Neuronal stem cell (in vitro differentiated cells): ENCODE measurements around the gene WASL.

ENCODE experiments used
- DNase-seq: peaks from one replicate; pipeline ENCODE4 v3.0.0-alpha.2; 2013; ENCODE audit warnings: low spot score
- H2AFZ ChIP-seq: one replicate; pipeline ENCODE4 v1.6.1; 2013; ENCODE audit warnings: mild to moderate bottlenecking, low read length, inconsistent platforms
- H2AK5ac ChIP-seq: 2 replicates; pipeline ENCODE4 v1.6.1; 2013; ENCODE audit warnings: low read depth, mild to moderate bottlenecking, inconsistent platforms, low read length, moderate library complexity, mixed read lengths
- H2BK120ac ChIP-seq: 2 replicates; pipeline ENCODE4 v1.6.1; 2013; ENCODE audit warnings: low read depth, mild to moderate bottlenecking, inconsistent platforms, low read length, moderate library complexity, mixed read lengths
- H2BK12ac ChIP-seq: one replicate; pipeline ENCODE4 v1.6.1; 2013; ENCODE audit warnings: low read length, inconsistent platforms
- H2BK15ac ChIP-seq: 2 replicates; pipeline ENCODE4 v1.6.1; 2013; ENCODE audit warnings: mild to moderate bottlenecking, low read length, inconsistent platforms, mixed read lengths
- H2BK5ac ChIP-seq: one replicate; pipeline ENCODE4 v1.6.1; 2013; ENCODE audit warnings: inconsistent platforms, mild to moderate bottlenecking, low read length, moderate library complexity
- H3K14ac ChIP-seq: one replicate; pipeline ENCODE4 v1.6.1; 2013; ENCODE audit warnings: low read length, inconsistent platforms
- H3K18ac ChIP-seq: 2 replicates; pipeline ENCODE4 v1.6.1; 2013; ENCODE audit warnings: low read length, inconsistent platforms
- H3K23ac ChIP-seq: 2 replicates; pipeline ENCODE4 v1.6.1; 2013; ENCODE audit warnings: low read depth, mild to moderate bottlenecking, mixed read lengths, low read length, inconsistent platforms; ENCODE audit not compliant: poor library complexity
- H3K27ac ChIP-seq: replicated peaks from 3 replicates; pipeline ENCODE4 v1.5.1; 2013; ENCODE audit warnings: low read length, inconsistent platforms
- H3K27me3 ChIP-seq, 3 experiments: 2 replicates each; pipeline ENCODE4 v1.6.1; 2013; ENCODE audit warnings: low read length in 3 of 3, mild to moderate bottlenecking in 2 of 3, inconsistent platforms in 1 of 3, low read depth in 1 of 3, mixed read lengths in 1 of 3, moderate library complexity in 1 of 3; ENCODE audit not compliant: control insufficient read depth in 3 of 3, insufficient read depth in 3 of 3
- H3K36me3 ChIP-seq, 2 donors: replicated peaks in 1 of 2; 2 replicates each; pipeline ENCODE4 v1.6.1; 2013; ENCODE audit warnings: low read length in 2 of 2; ENCODE audit not compliant: control insufficient read depth in 2 of 2, insufficient read depth in 2 of 2
- H3K4ac ChIP-seq: 2 replicates; pipeline ENCODE4 v1.6.1; 2013; ENCODE audit warnings: inconsistent platforms, mild to moderate bottlenecking, low read length, moderate library complexity
- H3K4me1 ChIP-seq, 2 donors: 1 replicate in 1 of 2; 2 replicates in 1 of 2; pipeline ENCODE4 v1.6.1; 2013; ENCODE audit warnings: low read length in 2 of 2, low read depth in 1 of 2; ENCODE audit not compliant: control insufficient read depth in 2 of 2, insufficient read depth in 1 of 2
- H3K4me2 ChIP-seq: one replicate; pipeline ENCODE4 v1.6.1; 2013; ENCODE audit warnings: mild to moderate bottlenecking, low read length, inconsistent platforms; ENCODE audit not compliant: insufficient read depth, poor library complexity, severe bottlenecking
- H3K4me3 ChIP-seq, 2 donors: 2 replicates each; pipeline ENCODE4 v1.5.1; 2013; ENCODE audit warnings: low read length in 2 of 2, mild to moderate bottlenecking in 2 of 2, inconsistent platforms in 1 of 2, moderate library complexity in 1 of 2
- H3K79me1 ChIP-seq: one replicate; pipeline ENCODE4 v1.6.1; 2013; ENCODE audit warnings: low read depth, mild to moderate bottlenecking, inconsistent platforms, low read length, moderate library complexity
- H3K9ac ChIP-seq: one replicate; pipeline ENCODE4 v1.6.1; 2013; ENCODE audit warnings: mild to moderate bottlenecking, low read depth, low read length, inconsistent platforms; ENCODE audit not compliant: poor library complexity
- H3K9me3 ChIP-seq, 2 donors: replicated peaks in 1 of 2; 2 replicates each; pipeline versions ENCODE3 to v1.6.1; 2013; ENCODE audit warnings: low read length in 2 of 2, mild to moderate bottlenecking in 2 of 2, inconsistent platforms in 1 of 2, low read depth in 1 of 2, mixed read lengths in 1 of 2, moderate library complexity in 1 of 2; ENCODE audit not compliant: control insufficient read depth in 2 of 2, insufficient read depth in 1 of 2
- H4K8ac ChIP-seq: one replicate; pipeline ENCODE4 v1.6.1; 2013; ENCODE audit warnings: low read depth, mild to moderate bottlenecking, inconsistent platforms, low read length, moderate library complexity
- H4K91ac ChIP-seq: one replicate; pipeline ENCODE4 v1.6.1; 2013; ENCODE audit warnings: low read length, low read depth, mild to moderate bottlenecking, inconsistent platforms; ENCODE audit not compliant: poor library complexity
- WGBS, 2 donors: extraction: QIAGEN DNeasy Blood & Tissue Kit; methylation state at CpG; one replicate each; pipeline ENCODE4 v1.1.7; 2013; ENCODE audit warnings: missing lambda C conversion rate in 2 of 2, mixed read lengths in 1 of 2; ENCODE audit not compliant: insufficient read length in 2 of 2, insufficient replicate concordance in 1 of 2; ENCODE audit errors: extremely low coverage in 2 of 2; 5-methylcytosine and 5-hydroxymethylcytosine counted together

The WASL gene

GRCh38 chr7:123761729-123762128 lies 12.9 kb upstream of the WASL start:
- no peak overlapping the region for H2BK120ac ChIP-seq
- H3K4me3 ChIP-seq, result no peak overlapping the region
- H2BK12ac ChIP-seq, result no peak overlapping the region
- no peak overlapping the region for H3K4me2 ChIP-seq
- H3K4me1 ChIP-seq, result no peaks in the 10 kb centered on the region
- H3K27me3 ChIP-seq, result no peaks in the 10 kb centered on the region
- H3K18ac ChIP-seq, result no peak overlapping the region
- H4K8ac ChIP-seq, result no peak overlapping the region
- DNase-seq, result no peak
- no peaks in the 10 kb centered on the region for H3K36me3 ChIP-seq
- H2BK5ac ChIP-seq, result no peak overlapping the region
- H3K79me1 ChIP-seq, result no peaks in the 10 kb centered on the region
- H3K14ac ChIP-seq, result no peak overlapping the region
- H2AFZ ChIP-seq, result no peak overlapping the region
- no peak overlapping the region for H4K91ac ChIP-seq
- H3K4ac ChIP-seq, result no peak overlapping the region
- no peak overlapping the region for H3K9ac ChIP-seq
- H3K9me3 ChIP-seq, result no peaks in the 10 kb centered on the region
- no peak overlapping the region for H3K23ac ChIP-seq
- H3K27ac ChIP-seq, result no peak overlapping the region
- no peak overlapping the region for H2BK15ac ChIP-seq
- no peak overlapping the region for H2AK5ac ChIP-seq
- 100% methylated on average over 1 of the region's 3 CpGs for WGBS, 2 donors

DNA sequence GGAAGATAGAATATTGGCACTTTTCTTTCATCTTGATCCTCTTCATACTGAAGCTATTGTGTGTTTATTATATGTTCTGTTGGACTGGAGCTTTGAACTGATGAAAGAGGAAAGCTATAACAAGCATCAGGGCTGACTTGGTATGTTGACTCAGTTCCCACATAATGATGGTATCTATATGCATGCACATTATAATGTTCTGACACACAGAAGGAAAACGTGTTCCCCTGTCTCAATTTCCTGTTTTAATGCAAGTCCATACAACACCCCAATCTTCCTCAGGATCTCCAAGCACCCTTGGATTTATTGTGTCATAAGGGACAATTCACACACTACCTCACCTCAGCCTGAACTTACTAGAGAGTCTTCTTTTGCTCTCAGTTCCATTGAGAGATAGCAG lies 8.3 kb upstream of the WASL start:
- H3K23ac ChIP-seq, result no peak overlapping the region
- H4K8ac ChIP-seq, result no peak overlapping the region
- no peak overlapping the region for H2AFZ ChIP-seq
- no peak overlapping the region for H2BK15ac ChIP-seq
- no peaks in the 10 kb centered on the region for H3K79me1 ChIP-seq
- H3K4me2 ChIP-seq, result no peak overlapping the region
- no peak overlapping the region for H3K18ac ChIP-seq
- no peak overlapping the region for H2BK5ac ChIP-seq
- WGBS, 2 donors, result no CpG with 5 or more reads among the region's 1 CpG
- peaks cover 1 to 5% of the 10 kb centered on the region in 2 donors for H3K4me1 ChIP-seq
- H3K4ac ChIP-seq, result no peak overlapping the region
- H3K36me3 ChIP-seq, result no peaks in the 10 kb centered on the region
- H3K9ac ChIP-seq, result no peak overlapping the region
- no peak overlapping the region for H3K14ac ChIP-seq
- DNase-seq, result no peak
- H3K4me3 ChIP-seq, result no peak overlapping the region
- no peak overlapping the region for H2BK120ac ChIP-seq
- no peak overlapping the region for H3K27ac ChIP-seq
- H3K27me3 ChIP-seq, result no peaks in the 10 kb centered on the region
- H2AK5ac ChIP-seq, result no peak overlapping the region
- H4K91ac ChIP-seq, result no peak overlapping the region
- H3K9me3 ChIP-seq, result no peaks in the 10 kb centered on the region
- H2BK12ac ChIP-seq, result no peak overlapping the region

- H2AK5ac ChIP-seq, result no peak overlapping the region
- H3K9me3 ChIP-seq, result no peaks in the 10 kb centered on the region
- H3K4me3 ChIP-seq, result no peak overlapping the region
- H3K36me3 ChIP-seq, result no peaks in the 10 kb centered on the region
- H2BK5ac ChIP-seq, result no peak overlapping the region
- no peak overlapping the region for H3K27ac ChIP-seq
- no CpG with 5 or more reads among the region's 1 CpG for WGBS, 2 donors
- H2AFZ ChIP-seq, result no peak overlapping the region
- H2BK15ac ChIP-seq, result no peak overlapping the region
- no peak overlapping the region for H3K9ac ChIP-seq
- no peak overlapping the region for H3K4ac ChIP-seq
- no peak overlapping the region for H3K4me2 ChIP-seq
- H4K8ac ChIP-seq, result no peak overlapping the region
- no peaks in the 10 kb centered on the region for H3K27me3 ChIP-seq
- no peak overlapping the region for H3K18ac ChIP-seq
- no peak for DNase-seq
- no peak overlapping the region for H4K91ac ChIP-seq
- H2BK12ac ChIP-seq, result no peak overlapping the region
- H2BK120ac ChIP-seq, result no peak overlapping the region
- no peaks in the 10 kb centered on the region for H3K79me1 ChIP-seq
- no peak overlapping the region for H3K23ac ChIP-seq
- H3K14ac ChIP-seq, result no peak overlapping the region
- H3K4me1 ChIP-seq, result peaks cover 1 to 6% of the 10 kb centered on the region in 2 donors
Measured at GRCh38 chr7:123755338-123755737, 6.5 kb upstream of the WASL start.

GRCh38 chr7:123754271-123754871 lies 5.6 kb upstream of the WASL start:
- Histone ChIP-seq H2AK5ac (no peak overlapping the region), H3K9ac (no peak overlapping the region), H2BK5ac (no peak overlapping the region), H3K79me1 (no peaks in the 10 kb centered on the region), H3K4ac (no peak overlapping the region), H2BK15ac (no peak overlapping the region), H3K36me3 (no peaks in the 10 kb centered on the region), H3K23ac (no peak overlapping the region), H3K4me2 (no peak overlapping the region), H4K91ac (no peak overlapping the region), H2BK12ac (no peak overlapping the region), H3K14ac (no peak overlapping the region), H3K18ac (no peak overlapping the region), H3K9me3 (no peaks in the 10 kb centered on the region), H2AFZ (no peak overlapping the region), H2BK120ac (no peak overlapping the region), H4K8ac (no peak overlapping the region), H3K27me3 (no peaks in the 10 kb centered on the region), H3K4me3 (no peak overlapping the region), H3K4me1 (peaks cover 1 to 7% of the 10 kb centered on the region in 2 donors), H3K27ac (no peak overlapping the region)
- no peak for DNase-seq
- WGBS, 2 donors, result no CpG with 5 or more reads among the region's 3 CpGs
